Tibial nerve (tissue), 4 donors: ENCODE results near the gene SPDYE2.
"Not testable (repeated sequence)": the region's sequence is repeated elsewhere in the genome, so short reads cannot be mapped to it uniquely, and the experiment has no call there.

Source experiments
- EP300 ChIP-seq, 2 donors: sonication (generic); formaldehyde crosslinking; IDR thresholded peaks; one replicate each; pipeline ENCODE4 v1.6.1; 2017; ENCODE audit warnings: antibody characterized with exemption in 2 of 2, mild to moderate bottlenecking in 1 of 2
- POLR2A ChIP-seq, 2 donors: fragments of 450-650 bp; IDR thresholded peaks; one replicate each; pipeline ENCODE4 v1.6.1; 2017; ENCODE audit warnings: antibody characterized with exemption in 2 of 2, mild to moderate bottlenecking in 2 of 2, moderate library complexity in 2 of 2
- TF ChIP-seq, protein P1 (sequence below), 5 experiments: fragments of 200-600 bp in 3 of 5; fragments of 450-650 bp in 2 of 5; sonication (generic) in 3 of 5; IDR thresholded peaks; one replicate each; pipeline ENCODE4 v1.5.1; 2016 to 2019; ENCODE audit warnings: antibody characterized with exemption in 5 of 5, mild to moderate bottlenecking in 3 of 5, moderate library complexity in 2 of 5

DNA sequence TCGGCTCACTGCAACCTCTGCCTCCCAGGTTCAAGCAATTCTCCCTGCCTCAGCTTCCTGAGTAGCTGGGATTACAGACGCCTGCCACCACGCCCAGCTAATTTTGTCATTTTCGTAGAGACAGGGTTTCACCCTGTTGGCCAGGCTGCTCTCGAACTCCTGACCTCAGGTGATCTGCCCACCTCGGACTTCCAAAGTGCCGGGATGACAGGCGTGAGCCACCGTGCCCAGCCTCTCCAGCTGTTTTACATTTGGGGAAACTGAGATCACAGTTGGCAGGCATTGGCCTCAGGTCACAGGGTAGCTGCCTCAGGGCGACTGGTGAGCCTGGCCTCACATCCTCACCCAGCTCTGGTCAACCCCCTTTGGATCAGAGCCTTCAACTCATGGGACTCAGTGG is 58.7 kb downstream of the SPDYE2 start:
- TF ChIP-seq, protein P1, sequence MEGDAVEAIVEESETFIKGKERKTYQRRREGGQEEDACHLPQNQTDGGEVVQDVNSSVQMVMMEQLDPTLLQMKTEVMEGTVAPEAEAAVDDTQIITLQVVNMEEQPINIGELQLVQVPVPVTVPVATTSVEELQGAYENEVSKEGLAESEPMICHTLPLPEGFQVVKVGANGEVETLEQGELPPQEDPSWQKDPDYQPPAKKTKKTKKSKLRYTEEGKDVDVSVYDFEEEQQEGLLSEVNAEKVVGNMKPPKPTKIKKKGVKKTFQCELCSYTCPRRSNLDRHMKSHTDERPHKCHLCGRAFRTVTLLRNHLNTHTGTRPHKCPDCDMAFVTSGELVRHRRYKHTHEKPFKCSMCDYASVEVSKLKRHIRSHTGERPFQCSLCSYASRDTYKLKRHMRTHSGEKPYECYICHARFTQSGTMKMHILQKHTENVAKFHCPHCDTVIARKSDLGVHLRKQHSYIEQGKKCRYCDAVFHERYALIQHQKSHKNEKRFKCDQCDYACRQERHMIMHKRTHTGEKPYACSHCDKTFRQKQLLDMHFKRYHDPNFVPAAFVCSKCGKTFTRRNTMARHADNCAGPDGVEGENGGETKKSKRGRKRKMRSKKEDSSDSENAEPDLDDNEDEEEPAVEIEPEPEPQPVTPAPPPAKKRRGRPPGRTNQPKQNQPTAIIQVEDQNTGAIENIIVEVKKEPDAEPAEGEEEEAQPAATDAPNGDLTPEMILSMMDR (IDR thresholded peaks at IDR 0.05): not testable (repeated sequence)
- not testable (repeated sequence) for TF ChIP-seq EP300, POLR2A (IDR thresholded peaks at IDR 0.05)
